Stomach (tissue), 4 donors: Measurements from ENCODE around the gene PRKCE.

Experiments used
- EP300 ChIP-seq: sonication (generic); formaldehyde crosslinking; IDR thresholded peaks from one replicate; pipeline ENCODE4 v1.6.1; 2017; ENCODE audit warnings: antibody characterized with exemption
- POLR2A ChIP-seq, 4 donors: fragments of 450-650 bp; IDR thresholded peaks; one replicate each; pipeline ENCODE4 v1.6.1; 2016; ENCODE audit warnings: antibody characterized with exemption in 4 of 4, control low read depth in 2 of 4, mild to moderate bottlenecking in 1 of 4, moderate library complexity in 1 of 4
- TF ChIP-seq, protein P1 (sequence below), 7 experiments: fragments of 450-650 bp in 4 of 7; fragments of 200-600 bp in 3 of 7; sonication (generic) in 3 of 7; IDR thresholded peaks; one replicate each; pipeline ENCODE4 v1.5.1; 2016 to 2019; ENCODE audit warnings: antibody characterized with exemption in 7 of 7, control low read depth in 2 of 7, mild to moderate bottlenecking in 1 of 7

DNA sequence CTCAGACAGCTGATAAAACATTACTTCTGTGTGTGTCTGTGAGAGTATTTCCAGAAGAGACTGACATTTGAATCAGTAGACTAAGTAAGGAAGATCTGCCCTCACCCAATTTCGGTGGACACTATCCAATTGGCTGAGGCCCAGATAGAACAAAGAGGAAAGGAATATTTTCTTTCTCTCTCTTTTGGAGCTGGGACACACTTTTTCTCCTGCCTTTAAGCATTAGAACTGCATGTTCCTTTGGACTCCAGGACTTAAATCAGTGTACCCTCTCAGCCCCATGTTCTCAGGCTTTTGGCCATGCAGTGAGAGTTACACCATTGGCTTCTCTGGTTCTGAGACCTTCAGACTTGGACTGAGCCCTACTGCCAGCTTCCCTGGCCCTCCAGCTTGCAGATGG lies 37.1 kb upstream of the PRKCE start:
- no peak for TF ChIP-seq POLR2A (IDR thresholded peaks at IDR 0.05)
- TF ChIP-seq, protein P1, sequence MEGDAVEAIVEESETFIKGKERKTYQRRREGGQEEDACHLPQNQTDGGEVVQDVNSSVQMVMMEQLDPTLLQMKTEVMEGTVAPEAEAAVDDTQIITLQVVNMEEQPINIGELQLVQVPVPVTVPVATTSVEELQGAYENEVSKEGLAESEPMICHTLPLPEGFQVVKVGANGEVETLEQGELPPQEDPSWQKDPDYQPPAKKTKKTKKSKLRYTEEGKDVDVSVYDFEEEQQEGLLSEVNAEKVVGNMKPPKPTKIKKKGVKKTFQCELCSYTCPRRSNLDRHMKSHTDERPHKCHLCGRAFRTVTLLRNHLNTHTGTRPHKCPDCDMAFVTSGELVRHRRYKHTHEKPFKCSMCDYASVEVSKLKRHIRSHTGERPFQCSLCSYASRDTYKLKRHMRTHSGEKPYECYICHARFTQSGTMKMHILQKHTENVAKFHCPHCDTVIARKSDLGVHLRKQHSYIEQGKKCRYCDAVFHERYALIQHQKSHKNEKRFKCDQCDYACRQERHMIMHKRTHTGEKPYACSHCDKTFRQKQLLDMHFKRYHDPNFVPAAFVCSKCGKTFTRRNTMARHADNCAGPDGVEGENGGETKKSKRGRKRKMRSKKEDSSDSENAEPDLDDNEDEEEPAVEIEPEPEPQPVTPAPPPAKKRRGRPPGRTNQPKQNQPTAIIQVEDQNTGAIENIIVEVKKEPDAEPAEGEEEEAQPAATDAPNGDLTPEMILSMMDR (IDR thresholded peaks at IDR 0.05): no peak
- no peak for TF ChIP-seq EP300
